GM23338 (cell line): ENCODE data around the gene RNF151. TPM values are rescaled to one million over a fixed set of nuclear protein-coding genes. Genes with fewer than 3 reads are reported as not detected.

Experiments
- ATAC-seq: fragments of 200-7000 bp; cut with Tn5 transposase; 3 replicates; pipeline ENCODE4 v1.9.1; 2020
- DNase-seq: peaks from one replicate; pipeline ENCODE4 v3.0.0-alpha.2; 2015; ENCODE audit warnings: low spot score
- H2AFZ ChIP-seq: fragments of 200-600 bp; sonication (generic); 2 replicates; pipeline ENCODE4 v1.8.0; 2016; ENCODE audit warnings: antibody characterized with exemption, mild to moderate bottlenecking, moderate library complexity
- H3F3A ChIP-seq: fragments of 200-600 bp; sonication (generic); replicated peaks from 2 replicates; pipeline ENCODE4 v1.8.0; 2017; ENCODE audit warnings: antibody characterized with exemption, mixed run types, low read depth
- H3K27ac ChIP-seq: fragments of 200-600 bp; sonication (generic); 2 replicates; pipeline ENCODE4 v1.6.1; 2016; ENCODE audit warnings: low read depth
- H3K27me3 ChIP-seq: fragments of 200-600 bp; sonication (generic); 2 replicates; pipeline ENCODE4 v1.8.0; 2016; ENCODE audit warnings: mild to moderate bottlenecking, mixed run types, moderate library complexity; ENCODE audit not compliant: insufficient read depth
- H3K36me3 ChIP-seq: fragments of 200-600 bp; sonication (generic); 2 replicates; pipeline ENCODE4 v1.8.0; 2016; ENCODE audit warnings: mild to moderate bottlenecking; ENCODE audit not compliant: insufficient read depth
- H3K4me1 ChIP-seq: fragments of 200-600 bp; sonication (generic); 2 replicates; pipeline ENCODE4 v1.8.0; 2016; ENCODE audit warnings: mild to moderate bottlenecking, moderate library complexity; ENCODE audit not compliant: insufficient read depth
- H3K4me2 ChIP-seq: fragments of 200-600 bp; sonication (generic); 2 replicates; pipeline ENCODE4 v1.7.1; 2017; ENCODE audit warnings: mixed run types
- H3K4me3 ChIP-seq: fragments of 200-600 bp; sonication (generic); 2 replicates; pipeline ENCODE4 v1.6.1; 2016; ENCODE audit warnings: mixed run types
- H3K79me2 ChIP-seq: fragments of 200-600 bp; sonication (generic); replicated peaks from 2 replicates; pipeline ENCODE4 v1.8.0; 2017; ENCODE audit warnings: mild to moderate bottlenecking; ENCODE audit not compliant: insufficient read depth
- H3K9me2 ChIP-seq: fragments of 200-600 bp; sonication (generic); 2 replicates; pipeline ENCODE4 v1.8.0; 2017; ENCODE audit not compliant: insufficient read depth
- H4K20me1 ChIP-seq: fragments of 200-600 bp; sonication (generic); replicated peaks from 2 replicates; pipeline ENCODE4 v1.8.0; 2017; ENCODE audit warnings: mild to moderate bottlenecking; ENCODE audit not compliant: insufficient read depth
- H3K27ac Mint-ChIP-seq: 2 replicates; pipeline ENCODE4 v1.8.0; 2020; ENCODE audit warnings: inconsistent platforms, mild to moderate bottlenecking, moderate library complexity, mixed read lengths
- H3K27me3 Mint-ChIP-seq: 3 replicates; pipeline ENCODE4 v1.8.0; 2022; ENCODE audit warnings: low read depth, mild to moderate bottlenecking, moderate library complexity, mixed read lengths, inconsistent platforms; ENCODE audit not compliant: insufficient read depth, poor library complexity
- H3K36me3 Mint-ChIP-seq: 3 replicates; pipeline ENCODE4 v1.8.0; 2021; ENCODE audit warnings: low read depth, mild to moderate bottlenecking, inconsistent platforms, moderate library complexity, mixed read lengths
- H3K4me1 Mint-ChIP-seq: 3 replicates; pipeline ENCODE4 v1.8.0; 2020; ENCODE audit warnings: mild to moderate bottlenecking, inconsistent platforms, mixed read lengths
- H3K4me3 Mint-ChIP-seq: 3 replicates; pipeline ENCODE4 v1.8.0; 2021; ENCODE audit warnings: moderate library complexity, mild to moderate bottlenecking, inconsistent platforms, mixed read lengths
- H3K9me3 Mint-ChIP-seq: 3 replicates; pipeline ENCODE4 v1.8.0; 2020; ENCODE audit warnings: moderate library complexity, mild to moderate bottlenecking, inconsistent platforms, mixed read lengths
- CREB1 ChIP-seq: fragments of 250-450 bp; sonication (Bioruptor Pico); IDR thresholded peaks from 2 replicates; pipeline ENCODE4 v1.5.0; 2020; ENCODE audit warnings: low read depth, mild to moderate bottlenecking, moderate library complexity
- ETS1 ChIP-seq: IDR thresholded peaks from 2 replicates; pipeline ENCODE4 v1.6.1; 2016; ENCODE audit warnings: antibody characterized with exemption
- POLR2AphosphoS5 ChIP-seq: IDR thresholded peaks from 2 replicates; pipeline ENCODE4 v1.6.1; 2016; ENCODE audit warnings: antibody characterized with exemption, low read depth
- REST ChIP-seq: IDR thresholded peaks from one replicate; pipeline ENCODE4 v1.6.1; 2018; ENCODE audit warnings: antibody characterized with exemption; ENCODE audit not compliant: unreplicated experiment
- ZNF331 ChIP-seq: fragments of 250-450 bp; sonication (Bioruptor Pico); IDR thresholded peaks from 2 replicates; pipeline ENCODE4 v1.5.0; 2020; ENCODE audit warnings: low read depth, mild to moderate bottlenecking, moderate library complexity
- ZNF462 ChIP-seq: fragments of 250-450 bp; sonication (Bioruptor Pico); IDR thresholded peaks from 2 replicates; pipeline ENCODE4 v1.5.0; 2020; ENCODE audit warnings: mild to moderate bottlenecking, moderate library complexity
- polyA plus RNA-seq: library from polyadenylated mRNA; unstranded; fragments of >200 nt; fragmentation: Nextera tagmentation; extraction: Ambion mirVana; gene quantifications from 2 replicates; pipeline ENCODE4 v1.2.1, GENCODE V29; 2016
- total RNA-seq: library from RNA; depleted of rRNA; stranded (reverse); fragments of >200 nt; shearing (Covaris generic); gene quantifications from 2 replicates; pipeline ENCODE4 v1.2.3, GENCODE V29; 2014

Gene RNF151
- total and polyA plus RNA-seq, 2 experiments from 2014 or later = not detected

GRCh38 chr16:1963806-1964505, 2.7 kb upstream of the RNF151 start:
- peaks cover 27% of the 10 kb centered on the region for H4K20me1 ChIP-seq
- H3K4me1 ChIP-seq = peaks cover 38% of the 10 kb centered on the region; the same call in 1 of the 2 replicates
- DNase-seq (no peak), ATAC-seq (no peak)
- peak overlapping the region; percentile 100 for H3K4me2 ChIP-seq
- TF ChIP-seq ZNF331 (no peak), POLR2AphosphoS5 (peak; percentile 42; the same call in 1 of the 2 replicates)
- peaks cover 40% of the 10 kb centered on the region for H3F3A ChIP-seq
- H3K9me3 Mint-ChIP-seq = peaks cover 8% of the 10 kb centered on the region; the same call in 2 of the 3 replicates
- no peaks in the 10 kb centered on the region for H3K27me3 ChIP-seq
- H3K4me3 ChIP-seq = peak overlapping the region; percentile 100
- peaks cover 25% of the 10 kb centered on the region for H3K36me3 ChIP-seq
- peaks cover 58% of the 10 kb centered on the region for H3K27me3 Mint-ChIP-seq
- H3K36me3 Mint-ChIP-seq = peaks cover 44% of the 10 kb centered on the region
- H2AFZ ChIP-seq = no peak overlapping the region
- peak overlapping the region; percentile 93 for H3K27ac ChIP-seq
- H3K9me2 ChIP-seq = no peaks in the 10 kb centered on the region
- peaks cover 33% of the 10 kb centered on the region for H3K4me1 Mint-ChIP-seq
- peak overlapping the region; percentile 96 for H3K27ac Mint-ChIP-seq
- H3K79me2 ChIP-seq = peaks cover 46% of the 10 kb centered on the region
- H3K4me3 Mint-ChIP-seq = peak overlapping the region; percentile 91

GRCh38 chr16:1964506-1965395, 1.9 kb upstream of the RNF151 start, which contains the start of gene RPS2:
Gene RPS2, minus strand, starts transcription at chr16:1964826. Its CDS starts 201 bp downstream, at chr16:1964625.
- peak within 1 kb of the TSS; percentile 91 for H3K4me3 Mint-ChIP-seq
- Histone ChIP-seq H4K20me1 (peaks cover 27% of the 10 kb centered on the region), H3K4me1 (peaks cover 38% of the 10 kb centered on the region; the same call in 1 of the 2 replicates), H3K36me3 (peaks cover 25% of the 10 kb centered on the region), H2AFZ (no peak within 1 kb of the TSS), H3K79me2 (peaks cover 46% of the 10 kb centered on the region), H3K27me3 (no peaks in the 10 kb centered on the region), H3K4me3 (peak within 1 kb of the TSS; percentile 100), H3K9me2 (no peaks in the 10 kb centered on the region), H3F3A (peaks cover 38% of the 10 kb centered on the region), H3K27ac (peak within 1 kb of the TSS; percentile 93), H3K4me2 (peak within 1 kb of the TSS; percentile 100)
- H3K36me3 Mint-ChIP-seq = peaks cover 44% of the 10 kb centered on the region
- peaks cover 8% of the 10 kb centered on the region; the same call in 2 of the 3 replicates for H3K9me3 Mint-ChIP-seq
- H3K27ac Mint-ChIP-seq = peak within 1 kb of the TSS; percentile 98
- peaks cover 33% of the 10 kb centered on the region for H3K4me1 Mint-ChIP-seq
- TF ChIP-seq ETS1 (peak; percentile 74; the same call in 1 of the 2 replicates), ZNF462 (CRISPR knock-in tag) (no peak), CREB1 (CRISPR knock-in tag) (peak; percentile 95), POLR2AphosphoS5 (peak; percentile 99), REST (peak; percentile 41)
- ATAC-seq (peak; percentile 65), DNase-seq (peak; percentile 100)
- peaks cover 57% of the 10 kb centered on the region for H3K27me3 Mint-ChIP-seq
